ENCODE measurements around the gene EMC9.

EMC9 gene

DNA sequence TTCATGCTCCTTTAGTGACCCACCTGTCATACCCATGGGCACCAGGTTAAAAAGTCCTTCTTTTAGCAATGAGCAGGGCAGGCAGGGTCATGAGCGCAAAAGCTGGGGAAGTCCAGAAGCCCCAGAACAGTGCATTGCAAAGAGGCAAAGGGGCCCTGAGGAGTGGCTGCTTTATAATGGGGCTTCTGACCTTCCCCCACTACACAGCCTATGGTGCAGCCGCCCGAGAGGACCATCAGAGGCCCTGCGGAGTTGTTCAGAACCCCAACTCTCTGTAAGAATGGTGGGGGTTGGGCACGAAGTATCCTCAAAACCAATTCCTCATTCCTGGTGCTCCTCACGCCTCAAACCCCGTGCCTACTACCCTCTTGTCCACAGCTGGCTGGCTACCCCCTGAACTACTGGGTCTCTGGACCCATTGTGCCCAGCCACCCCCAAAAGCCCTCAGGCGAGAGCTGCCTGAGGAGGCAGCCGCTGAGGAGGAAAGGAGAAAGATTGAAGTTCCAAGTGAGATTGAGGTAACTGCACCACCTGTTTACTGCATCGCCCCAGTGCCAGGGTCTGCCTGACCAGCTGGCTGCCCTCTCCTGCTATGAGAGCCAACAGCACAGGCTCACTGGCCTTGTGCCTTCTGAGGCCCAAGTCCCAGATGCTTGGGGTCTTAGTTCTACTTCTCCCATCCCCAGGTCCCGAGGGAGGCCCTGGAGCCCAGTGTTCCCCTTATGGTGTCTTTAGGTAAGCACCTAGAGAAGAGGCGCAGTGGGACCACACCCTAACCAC, 37.2 kb upstream of the EMC9 start:
- Histone ChIP-seq H3K4me1 (ENCODE audit: insufficient read depth, low read length) (no peaks in the 10 kb centered on the region), H3K9me3 (ENCODE audit: insufficient read depth, low read length, severe bottlenecking) (no peaks in the 10 kb centered on the region), H3K4me3 (ENCODE audit: low read depth in 1 of 2, low read length in 2 of 2) (no peak overlapping the region), H3K27me3 (ENCODE audit: insufficient read depth, low read length, poor library complexity) (no peaks in the 10 kb centered on the region), H3K4me2 (ENCODE audit: insufficient read depth, low read length) (no peak overlapping the region), H3K9ac (ENCODE audit: low read depth, low read length) (no peak overlapping the region), H4K20me1 (ENCODE audit: insufficient read depth, low read length) (peaks cover 14% of the 10 kb centered on the region; the same call in 1 of the 2 replicates), H3K36me3 (ENCODE audit: insufficient read depth, low read length) (peaks cover 53% of the 10 kb centered on the region), H3K79me2 (ENCODE audit: insufficient read depth, low read length) (no peaks in the 10 kb centered on the region), H3K27ac (ENCODE audit: low read length) (no peak overlapping the region), H2AFZ (ENCODE audit: low read depth, low read length) (no peak overlapping the region)
- ATAC-seq (ENCODE audit: insufficient read depth, low read depth): no peak
- TF ChIP-seq CTCF (IDR thresholded peaks at IDR 0.05; ENCODE audit: borderline replicate concordance, extremely low read depth, low read length, poor library complexity, severe bottlenecking) (no peak), EZH2 (IDR thresholded peaks at IDR 0.05; ENCODE audit: borderline replicate concordance, low read depth, low read length, severe bottlenecking) (no peak)
- no peak for DNase-seq

GRCh38 chr14:24177891-24178290, 36.5 kb upstream of the EMC9 start:
- H3K9ac ChIP-seq (ENCODE audit: low read depth, low read length): no peak overlapping the region
- TF ChIP-seq EZH2 (IDR thresholded peaks at IDR 0.05; ENCODE audit: borderline replicate concordance, low read depth, low read length, severe bottlenecking) (no peak), CTCF (IDR thresholded peaks at IDR 0.05; ENCODE audit: borderline replicate concordance, extremely low read depth, low read length, poor library complexity, severe bottlenecking) (no peak)
- DNase-seq (no peak), ATAC-seq (ENCODE audit: insufficient read depth, low read depth) (no peak)
- H2AFZ ChIP-seq (ENCODE audit: low read depth, low read length): no peak overlapping the region
- H3K9me3 ChIP-seq (ENCODE audit: insufficient read depth, low read length, severe bottlenecking): no peaks in the 10 kb centered on the region
- H3K79me2 ChIP-seq (ENCODE audit: insufficient read depth, low read length): no peaks in the 10 kb centered on the region
- peaks cover 11% of the 10 kb centered on the region; the same call in 1 of the 2 replicates for H4K20me1 ChIP-seq (ENCODE audit: insufficient read depth, low read length)
- H3K4me2 ChIP-seq (ENCODE audit: insufficient read depth, low read length): no peak overlapping the region
- H3K4me1 ChIP-seq (ENCODE audit: insufficient read depth, low read length): no peaks in the 10 kb centered on the region
- H3K27me3 ChIP-seq (ENCODE audit: insufficient read depth, low read length, poor library complexity): no peaks in the 10 kb centered on the region
- no peak overlapping the region for H3K27ac ChIP-seq (ENCODE audit: low read length)
- peaks cover 46% of the 10 kb centered on the region for H3K36me3 ChIP-seq (ENCODE audit: insufficient read depth, low read length)
- H3K4me3 ChIP-seq (ENCODE audit: low read depth in 1 of 2, low read length in 2 of 2): no peak overlapping the region

DNA sequence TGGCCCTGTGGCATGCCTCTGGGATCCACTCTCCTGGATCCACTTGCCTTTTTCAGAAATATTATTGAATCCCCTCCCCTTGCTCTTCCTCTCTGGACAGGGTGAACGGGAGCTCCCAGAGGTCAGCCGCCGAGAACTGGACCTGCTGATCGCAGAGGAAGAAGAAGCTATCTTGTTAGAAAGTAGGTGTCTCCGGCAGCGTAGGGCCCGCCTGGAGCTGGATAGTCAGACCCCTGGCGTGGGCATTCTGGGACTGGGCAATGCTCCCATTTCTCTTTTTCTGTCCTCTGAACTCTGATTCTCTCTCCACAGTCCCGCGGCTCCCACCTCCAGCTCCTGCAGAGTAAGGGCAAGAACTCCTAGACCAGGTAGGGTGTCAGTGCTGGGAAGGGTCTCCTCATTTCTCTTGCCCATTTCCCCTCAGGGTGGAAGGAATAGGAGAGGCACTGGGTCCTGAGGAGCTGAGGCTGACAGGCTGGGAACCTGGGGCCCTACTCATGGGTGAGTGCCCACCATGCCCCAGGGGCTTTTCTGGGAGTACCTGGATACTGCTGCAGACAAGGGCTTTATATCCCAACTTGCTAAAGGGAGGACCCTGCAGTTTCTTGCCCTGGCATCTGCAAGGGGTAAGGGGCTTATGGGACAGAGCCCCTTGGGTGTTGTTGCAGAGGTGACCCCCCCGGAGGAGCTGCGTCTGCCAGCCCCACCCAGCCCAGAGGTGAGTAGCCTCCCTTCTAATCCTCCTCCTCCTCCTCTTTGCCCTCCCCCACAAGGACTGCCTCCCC, 35.8 kb upstream of the EMC9 start:
- no peak for ATAC-seq (ENCODE audit: insufficient read depth, low read depth)
- no peaks in the 10 kb centered on the region for H3K9me3 ChIP-seq (ENCODE audit: insufficient read depth, low read length, severe bottlenecking)
- no peak overlapping the region for H3K27ac ChIP-seq (ENCODE audit: low read length)
- H3K9ac ChIP-seq (ENCODE audit: low read depth, low read length): no peak overlapping the region
- H3K4me1 ChIP-seq (ENCODE audit: insufficient read depth, low read length): no peaks in the 10 kb centered on the region
- H3K27me3 ChIP-seq (ENCODE audit: insufficient read depth, low read length, poor library complexity): no peaks in the 10 kb centered on the region
- peaks cover 10% of the 10 kb centered on the region; the same call in 1 of the 2 replicates for H4K20me1 ChIP-seq (ENCODE audit: insufficient read depth, low read length)
- no peak for TF ChIP-seq EZH2 (IDR thresholded peaks at IDR 0.05; ENCODE audit: borderline replicate concordance, low read depth, low read length, severe bottlenecking)
- no peak for TF ChIP-seq CTCF (IDR thresholded peaks at IDR 0.05; ENCODE audit: borderline replicate concordance, extremely low read depth, low read length, poor library complexity, severe bottlenecking)
- no peak overlapping the region for H3K4me3 ChIP-seq (ENCODE audit: low read depth in 1 of 2, low read length in 2 of 2)
- no peak overlapping the region for H2AFZ ChIP-seq (ENCODE audit: low read depth, low read length)
- peaks cover 40% of the 10 kb centered on the region for H3K36me3 ChIP-seq (ENCODE audit: insufficient read depth, low read length)
- no peaks in the 10 kb centered on the region for H3K79me2 ChIP-seq (ENCODE audit: insufficient read depth, low read length)
- H3K4me2 ChIP-seq (ENCODE audit: insufficient read depth, low read length): no peak overlapping the region
- no peak for DNase-seq

Measured in DND-41 (cell line).